ENCODE results near the gene CDR2L.
"Not testable (repeated sequence)": the region's sequence is repeated elsewhere in the genome, so short reads cannot be mapped to it uniquely, and the experiment has no call there.

The CDR2L gene

DNA sequence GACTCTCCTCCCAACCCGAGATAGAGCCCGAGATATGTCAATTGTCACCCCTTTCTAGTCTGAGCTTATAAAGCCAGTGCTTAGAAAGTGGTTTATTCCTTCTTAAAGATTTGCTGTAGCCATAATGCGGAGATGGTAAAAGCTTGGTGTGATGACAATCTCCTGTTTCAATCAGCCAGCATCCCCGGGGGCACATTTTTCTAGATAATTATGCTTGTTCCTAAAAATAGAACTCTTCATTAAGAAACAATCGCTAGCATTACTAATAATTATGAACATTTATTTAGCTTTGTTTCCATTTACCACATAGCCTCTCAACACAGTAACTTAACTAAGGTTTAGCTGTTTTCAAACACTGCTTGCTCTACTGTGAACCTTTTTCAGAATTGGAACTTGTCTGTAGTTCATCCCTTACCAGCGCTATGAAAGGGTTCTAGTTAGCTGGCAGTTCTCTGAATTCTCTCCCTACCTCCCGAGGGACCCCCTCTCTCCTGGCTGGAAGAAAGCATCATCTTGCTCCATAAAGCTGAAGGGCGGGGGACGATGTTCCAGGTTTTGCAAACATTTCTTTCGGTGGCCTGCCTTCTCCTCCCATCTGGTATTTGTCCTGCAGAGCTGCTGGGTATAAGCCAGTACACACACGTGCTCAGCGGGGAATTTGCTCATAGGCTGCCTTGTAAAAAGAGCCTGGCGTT is 24.1 kb downstream of the CDR2L start:
- DNase-seq = peak; percentile 67 to 76

DNA sequence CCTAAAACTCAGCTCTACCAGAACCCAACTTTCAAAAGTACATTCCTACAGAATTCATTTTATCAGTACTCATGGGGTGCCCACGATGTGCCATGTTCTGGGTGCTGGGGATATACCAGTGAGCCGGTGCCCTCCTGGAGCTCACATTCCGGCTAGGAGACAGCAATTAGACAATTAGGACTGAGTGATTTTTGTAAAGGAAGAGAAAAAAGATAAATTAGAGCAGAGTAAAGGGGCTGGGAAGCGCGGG is 24.6 kb downstream of the CDR2L start:
- no peak for DNase-seq

DNA sequence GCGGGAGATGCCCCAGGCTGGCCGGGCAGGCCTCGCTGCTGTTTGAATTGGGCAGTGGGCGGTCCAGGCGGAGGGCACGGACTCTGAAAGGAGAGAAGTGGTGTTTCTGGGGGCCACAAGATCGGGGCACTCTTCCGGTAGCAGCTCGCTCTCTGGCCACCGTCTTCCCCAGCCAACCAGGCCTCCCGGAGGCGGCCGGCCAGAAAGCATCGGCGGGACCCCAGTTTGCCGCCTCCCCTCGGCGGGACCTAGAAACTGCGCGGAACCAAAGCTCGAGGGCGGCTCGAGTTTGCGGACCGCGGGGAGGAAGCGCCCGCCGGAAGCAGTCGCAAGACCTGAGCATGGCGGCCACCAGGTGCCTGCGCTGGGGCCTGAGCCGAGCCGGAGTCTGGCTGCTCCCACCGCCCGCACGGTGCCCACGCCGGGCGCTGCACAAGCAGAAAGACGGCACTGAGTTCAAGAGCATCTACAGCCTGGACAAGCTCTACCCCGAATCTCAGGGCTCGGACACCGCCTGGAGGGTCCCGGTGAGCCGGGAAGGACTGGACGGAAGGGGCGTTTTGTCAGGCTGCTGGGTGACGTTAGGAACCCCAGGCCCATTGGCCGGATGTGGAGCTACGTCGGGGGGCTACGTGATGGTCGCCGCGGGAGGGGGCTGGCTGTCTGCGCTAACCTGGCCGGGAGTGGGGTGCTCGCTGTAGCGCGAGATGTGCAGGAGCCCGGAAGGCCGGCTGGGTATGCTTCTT is 25.1 kb downstream of the CDR2L start, which contains the start of gene MRPL58:
Gene MRPL58 (plus strand): TSS at position 325 of the 746 bp plus-strand sequence. CDS start 17 bp downstream, at position 342.
- peak; percentile 97 to 98 for DNase-seq

DNA sequence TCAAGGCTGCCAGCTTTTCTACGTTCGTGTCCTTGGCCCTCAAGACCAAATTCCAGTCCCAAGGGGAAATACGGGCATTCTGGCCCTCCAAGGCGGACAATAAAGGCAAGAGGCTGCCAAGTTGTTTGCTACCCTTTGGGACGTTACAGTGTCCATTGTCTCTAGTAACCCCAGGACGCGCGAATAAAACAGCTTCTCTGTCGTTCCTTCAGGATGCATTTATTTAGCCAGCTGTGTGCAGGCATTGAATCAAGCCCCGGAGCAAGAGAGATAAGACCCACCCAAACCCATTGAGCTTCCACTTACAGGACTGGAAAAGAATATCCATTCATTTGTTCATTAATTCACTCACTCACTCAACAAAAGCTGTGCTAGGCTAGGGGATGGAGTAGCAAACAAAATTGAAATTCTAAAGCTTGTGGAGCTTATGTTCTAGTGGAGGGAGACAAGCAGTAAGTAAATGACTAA is 25.7 kb downstream of the CDR2L start:
- DNase-seq = no peak

DNA sequence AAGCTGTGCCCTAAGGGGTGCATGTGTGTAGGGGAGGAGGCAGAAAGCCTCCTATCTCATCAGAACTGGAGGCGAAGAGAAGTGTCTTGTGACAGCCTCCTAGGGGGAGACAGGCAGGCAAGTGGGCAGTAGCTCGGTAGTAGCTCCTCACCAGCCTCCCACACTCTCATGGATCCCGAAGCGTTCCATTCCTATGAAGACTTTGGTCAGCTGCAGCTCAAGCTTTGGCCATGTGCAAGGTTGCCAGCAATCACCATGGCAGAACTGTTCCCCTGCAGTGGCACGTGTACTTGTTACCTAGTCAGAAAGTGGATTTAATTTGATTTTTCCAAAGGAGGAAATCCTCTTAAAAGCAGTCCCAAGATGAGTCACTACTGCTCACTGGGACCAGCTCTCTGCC is 31.7 kb downstream of the CDR2L start:
- DNase-seq = no peak

DNA sequence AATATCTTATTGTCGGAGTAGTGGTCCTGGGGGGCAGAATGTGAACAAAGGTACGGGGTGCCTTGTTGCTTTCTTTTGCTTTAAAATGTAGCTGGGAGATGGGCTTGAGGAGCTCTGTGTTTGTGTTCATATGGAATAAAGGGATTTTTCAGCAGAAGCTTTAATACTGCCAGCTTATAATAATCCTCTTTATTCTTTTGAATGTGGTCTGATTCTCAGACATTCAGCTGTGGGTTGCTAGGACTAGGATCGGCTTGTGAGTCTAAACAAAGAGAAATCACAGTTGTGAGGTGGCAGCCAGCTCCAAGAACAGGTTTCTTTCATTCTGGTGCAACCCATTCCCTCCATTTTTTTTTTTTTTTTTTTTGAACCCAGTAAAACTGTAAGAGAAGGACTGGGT is 32.3 kb downstream of the CDR2L start:
- DNase-seq = no peak

DNA sequence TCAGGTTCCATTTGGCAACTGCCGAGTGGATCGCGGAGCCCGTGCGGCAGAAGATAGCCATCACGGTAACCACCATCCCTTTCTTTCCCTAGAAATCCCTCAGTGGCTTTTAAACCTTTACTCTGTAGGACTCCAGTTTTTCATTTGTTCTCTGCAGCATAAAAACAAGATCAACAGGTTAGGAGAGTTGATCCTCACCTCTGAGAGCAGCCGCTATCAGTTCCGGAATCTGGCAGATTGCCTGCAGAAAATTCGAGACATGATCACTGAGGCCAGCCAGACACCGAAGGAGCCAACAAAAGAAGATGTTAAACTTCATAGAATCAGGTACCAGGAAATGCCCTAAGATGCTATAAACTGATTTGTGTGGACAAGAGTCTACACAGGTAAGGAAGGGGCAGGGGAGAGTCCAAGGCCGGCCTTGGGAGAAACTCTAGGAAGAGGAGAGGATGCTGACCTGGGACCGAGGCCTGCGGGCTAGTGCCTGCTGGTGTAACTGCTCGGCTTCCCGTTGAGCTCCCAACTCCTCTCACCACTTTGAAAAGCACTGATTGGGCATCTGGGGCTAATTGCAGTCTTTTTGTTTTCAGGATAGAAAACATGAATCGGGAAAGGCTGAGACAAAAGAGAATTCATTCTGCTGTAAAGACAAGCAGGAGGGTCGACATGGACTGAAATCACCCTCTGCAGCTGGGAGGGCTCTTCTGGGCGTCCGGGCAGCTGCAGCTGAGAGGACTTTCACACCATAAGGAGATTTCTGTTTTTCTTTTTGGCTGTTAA is 33.1 kb downstream of the CDR2L start:
- DNase-seq = no peak

DNA sequence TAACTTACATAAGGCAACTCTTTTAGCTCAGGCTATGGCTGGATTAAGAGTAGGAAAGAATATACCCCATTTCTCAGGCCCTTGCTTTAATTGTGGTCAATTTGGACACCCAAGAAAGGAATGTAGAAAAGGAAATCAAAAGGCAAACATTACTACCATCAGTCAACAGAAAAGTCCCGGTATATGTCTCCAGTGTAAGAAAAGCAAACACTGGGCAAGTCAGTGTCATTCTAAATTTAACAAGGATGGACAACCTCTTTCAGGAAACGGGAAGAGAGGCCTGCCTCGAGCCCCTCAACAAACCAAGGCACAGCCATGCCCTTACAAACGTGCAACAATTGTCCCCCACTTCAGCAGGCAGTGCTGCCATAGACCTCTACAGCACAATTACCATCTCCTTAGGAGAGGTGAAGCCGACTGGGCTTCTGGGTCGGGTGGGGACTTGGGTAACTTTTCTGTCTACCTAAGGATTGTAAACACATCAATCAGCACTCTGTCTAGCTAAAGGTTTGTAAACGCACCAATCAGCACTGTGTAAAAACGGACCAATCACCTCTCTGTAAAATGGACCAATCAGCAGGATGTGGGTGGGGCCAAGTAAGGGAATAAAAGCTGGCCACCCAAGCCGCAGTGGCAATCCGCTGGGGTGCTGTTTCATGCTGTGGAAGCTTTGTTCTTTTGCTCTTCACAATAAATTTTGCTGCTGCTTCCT is 37.4 kb downstream of the CDR2L start:
- no peak for DNase-seq

DNA sequence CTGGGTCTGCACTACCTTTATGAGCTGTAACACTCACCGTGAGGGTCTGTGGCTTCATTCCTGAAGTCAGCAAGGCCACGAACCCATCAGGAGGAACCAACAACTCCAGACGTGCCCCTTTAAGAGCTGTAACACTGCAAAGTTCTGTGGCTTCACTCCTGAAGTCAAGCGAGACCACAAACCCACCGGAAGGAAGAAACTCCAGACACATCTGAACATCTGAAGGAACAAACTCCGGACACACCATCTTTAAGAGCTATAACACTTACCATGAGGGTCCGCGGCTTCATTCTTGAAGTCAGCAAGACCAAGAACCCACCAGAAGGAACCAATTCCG is 37.9 kb downstream of the CDR2L start:
- not testable (repeated sequence) for DNase-seq

DNA sequence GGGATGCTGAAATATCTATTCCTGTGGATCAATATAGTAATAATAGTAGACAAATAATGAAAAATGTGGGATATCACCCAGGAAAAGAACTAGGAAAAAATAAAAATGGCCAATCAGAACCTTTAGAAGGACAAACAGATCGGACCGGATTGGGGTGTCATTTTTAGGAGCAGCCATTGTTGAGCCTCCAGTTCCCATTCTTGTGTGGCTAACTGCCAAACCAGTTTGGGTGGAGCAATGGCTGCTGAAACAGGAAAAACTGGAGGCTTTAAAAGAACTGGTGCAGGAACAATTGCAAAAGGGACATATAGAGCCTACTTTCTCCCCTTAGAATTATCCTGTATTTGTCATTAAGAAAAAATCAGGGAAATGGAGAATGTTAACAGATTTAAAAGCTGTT is 39.2 kb downstream of the CDR2L start:
- not testable (repeated sequence) for DNase-seq

DNA sequence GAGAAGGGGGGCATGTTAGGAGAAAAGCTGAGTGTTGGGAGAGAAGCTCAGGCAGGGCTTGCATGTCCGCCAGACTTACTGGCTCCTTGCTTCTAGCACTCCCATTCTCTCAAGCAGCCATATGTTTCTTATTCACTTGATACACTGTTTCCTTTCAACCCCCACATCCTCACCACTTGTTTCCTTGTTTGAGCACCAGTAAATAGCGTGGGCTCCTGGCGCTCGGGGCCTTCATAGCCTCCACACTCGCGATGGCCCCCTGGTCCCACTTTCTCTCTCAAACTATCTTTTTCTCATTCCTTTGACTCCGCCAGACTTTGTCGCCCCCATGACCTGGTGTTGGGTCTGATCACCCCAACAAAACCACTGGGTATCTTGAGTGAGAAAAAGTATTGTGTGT is 42.7 kb downstream of the CDR2L start:
- peak in 1 of 2 experiments; percentile 45 for DNase-seq

DNA sequence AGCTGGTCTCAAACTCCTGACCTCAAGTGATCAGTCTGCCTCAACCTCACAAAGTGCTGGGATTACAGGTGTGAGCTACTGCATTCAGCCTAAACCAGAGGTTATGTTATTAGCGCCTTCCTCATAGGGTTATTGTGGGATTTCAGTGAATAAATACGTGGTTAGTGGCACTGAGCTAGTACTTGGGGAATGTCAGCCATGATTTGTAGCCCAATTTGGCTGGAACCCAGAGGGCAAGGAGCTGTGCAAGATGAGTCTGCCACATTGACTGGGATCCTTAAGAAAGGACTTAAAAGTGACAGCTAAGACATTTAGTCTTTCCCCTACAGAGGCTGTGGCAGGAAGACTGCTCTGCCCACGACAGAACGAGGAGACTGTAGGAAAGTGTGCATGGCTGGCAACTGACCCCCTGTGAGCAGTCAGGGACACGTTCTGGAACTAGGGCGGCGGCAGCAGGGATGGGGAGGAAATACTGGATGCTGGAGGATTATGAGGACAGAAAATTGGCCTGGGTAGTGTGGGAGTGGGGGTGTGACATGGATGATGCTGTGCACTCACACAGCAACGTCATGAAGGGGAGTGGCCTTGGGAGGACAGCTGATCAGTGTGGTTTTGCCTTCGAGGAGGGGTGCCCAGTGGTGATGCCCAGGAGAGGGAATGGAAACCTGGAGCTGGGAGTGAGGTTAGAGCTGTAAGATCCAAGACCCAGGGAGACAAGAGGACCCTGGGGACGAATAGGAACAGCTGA is 44.7 kb downstream of the CDR2L start:
- DNase-seq = peak; percentile 91 to 95

DNA sequence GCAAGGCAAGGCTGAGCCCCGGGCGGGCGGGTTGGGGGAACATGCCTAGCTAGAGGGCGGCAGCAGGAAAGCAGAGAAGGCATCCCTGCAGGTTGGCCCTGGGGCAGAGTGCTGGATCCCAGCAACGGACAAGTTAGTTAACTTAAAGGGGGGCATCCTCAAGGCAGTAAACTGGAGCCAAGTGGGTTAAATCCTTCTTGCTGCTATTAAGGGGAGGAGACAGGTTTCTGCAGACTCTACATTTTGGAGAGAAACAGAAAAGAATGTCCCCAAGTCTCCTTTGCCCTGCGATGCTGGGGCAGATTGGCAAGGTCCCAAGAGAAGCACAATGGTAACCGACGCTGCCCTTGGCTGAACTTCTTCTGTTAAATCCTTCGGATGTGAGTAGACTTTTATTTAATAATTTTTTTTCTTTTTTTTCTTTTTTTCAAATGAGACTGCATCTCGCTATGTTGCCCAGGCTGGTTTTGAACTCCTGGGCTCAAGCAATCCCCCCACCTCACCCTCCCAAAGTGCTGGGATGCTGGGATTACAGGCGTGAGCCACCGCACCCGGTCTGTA is 45.4 kb downstream of the CDR2L start:
- DNase-seq = peak in 1 of 2 experiments; percentile 60

DNA sequence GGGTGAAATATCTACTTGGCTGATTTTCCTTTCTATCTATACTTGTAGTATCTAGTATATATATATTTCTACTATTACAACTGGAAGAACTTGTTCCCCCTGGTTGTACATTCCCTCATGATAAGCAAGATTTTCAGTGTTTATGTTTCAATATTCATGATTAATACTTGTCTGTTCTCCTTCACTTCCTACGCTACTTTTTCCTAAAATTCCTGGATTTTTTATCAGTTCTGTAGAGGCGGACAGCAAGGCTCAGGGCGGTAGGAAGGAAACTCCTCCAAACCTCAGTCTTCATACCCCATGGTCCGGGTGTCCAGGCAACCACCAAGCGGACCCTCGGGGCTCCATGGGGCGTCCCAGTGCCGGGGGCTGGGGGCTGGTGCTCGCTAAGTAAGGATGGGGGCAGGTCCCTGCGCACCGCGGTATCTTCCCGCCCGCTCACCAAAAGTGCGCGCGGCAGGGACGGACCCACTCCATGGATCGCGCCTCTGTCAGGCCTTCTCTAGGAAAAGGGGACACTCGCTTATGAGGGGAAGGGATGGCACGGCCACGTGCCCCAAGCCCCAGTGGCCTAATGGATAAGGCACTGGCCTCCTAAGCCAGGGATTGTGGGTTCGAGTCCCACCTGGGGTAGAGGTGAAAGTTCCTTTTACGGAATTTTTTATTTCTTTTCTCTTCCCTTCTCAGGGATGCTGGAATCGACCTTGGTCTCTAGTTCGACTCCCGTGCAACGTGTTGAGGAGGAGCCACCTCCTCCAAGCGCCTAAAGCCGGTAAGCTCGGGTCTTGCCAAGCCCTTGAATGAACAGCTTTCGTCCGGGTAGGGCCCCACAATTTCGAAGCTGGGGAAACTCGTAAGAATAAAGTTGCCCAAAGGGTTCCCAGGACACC is 46.2 kb downstream of the CDR2L start:
- DNase-seq = peak; percentile 99 to 100

DNA sequence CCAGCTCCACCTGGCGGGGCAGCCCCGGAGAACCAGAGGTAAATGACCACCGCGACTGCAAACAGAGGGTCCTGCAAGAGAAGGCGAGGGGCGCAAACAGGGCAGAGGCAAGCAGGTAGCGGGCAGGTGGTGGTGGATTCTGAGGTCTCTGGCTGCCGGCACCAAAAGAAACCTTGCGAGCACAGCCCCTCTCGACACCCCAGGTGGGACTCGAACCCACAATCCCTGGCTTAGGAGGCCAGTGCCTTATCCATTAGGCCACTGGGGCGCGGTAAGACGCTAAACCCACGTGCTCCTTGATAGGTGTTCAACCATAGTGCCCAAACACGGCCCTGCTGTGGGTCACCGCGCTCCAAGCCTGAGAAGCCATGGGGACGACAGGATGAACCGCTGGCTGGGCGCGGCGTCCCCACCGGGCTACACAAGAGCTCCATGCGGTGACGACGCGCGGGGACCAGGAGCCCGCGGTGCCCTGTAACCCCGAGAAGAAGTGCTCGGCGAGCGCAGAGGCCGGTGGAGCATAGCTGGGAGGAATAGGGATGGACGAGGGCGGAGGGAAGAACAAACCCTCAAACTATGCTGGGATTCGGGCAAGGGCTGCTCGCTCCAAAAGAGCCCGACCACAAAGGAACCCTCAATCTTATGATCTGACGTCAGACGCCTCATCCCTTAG is 46.9 kb downstream of the CDR2L start:
- DNase-seq = peak; percentile 99

DNA sequence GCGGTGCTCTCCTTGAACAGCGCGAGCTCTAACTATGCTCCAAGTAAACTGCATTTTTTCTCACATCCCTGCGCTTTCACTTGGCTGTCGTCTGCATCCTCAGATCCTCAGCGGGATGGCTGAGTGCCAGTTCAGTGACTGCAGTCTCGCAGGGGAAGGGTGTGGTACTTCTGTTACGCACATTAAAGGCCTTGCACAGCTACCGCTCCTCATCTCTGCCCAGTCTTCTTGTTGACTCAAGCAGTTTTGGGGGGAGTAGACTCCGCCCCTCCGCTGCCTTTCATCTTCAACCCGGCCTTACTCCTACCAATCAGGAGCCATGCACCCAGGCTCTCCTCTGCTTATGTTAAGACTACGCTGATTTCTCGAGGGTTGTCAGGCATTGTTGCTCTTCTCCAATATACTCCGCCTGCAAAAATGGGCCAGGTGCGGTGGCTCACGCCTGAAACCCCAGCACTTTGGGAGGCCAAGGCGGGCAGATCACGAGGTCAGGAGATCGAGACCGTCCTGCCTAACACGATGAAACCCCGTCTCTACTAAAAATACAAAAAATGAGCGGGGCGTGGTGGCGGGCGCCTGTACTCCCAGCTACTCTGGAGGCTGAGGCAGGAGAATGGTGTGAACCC is 49.3 kb downstream of the CDR2L start:
- no peak for DNase-seq

DNA sequence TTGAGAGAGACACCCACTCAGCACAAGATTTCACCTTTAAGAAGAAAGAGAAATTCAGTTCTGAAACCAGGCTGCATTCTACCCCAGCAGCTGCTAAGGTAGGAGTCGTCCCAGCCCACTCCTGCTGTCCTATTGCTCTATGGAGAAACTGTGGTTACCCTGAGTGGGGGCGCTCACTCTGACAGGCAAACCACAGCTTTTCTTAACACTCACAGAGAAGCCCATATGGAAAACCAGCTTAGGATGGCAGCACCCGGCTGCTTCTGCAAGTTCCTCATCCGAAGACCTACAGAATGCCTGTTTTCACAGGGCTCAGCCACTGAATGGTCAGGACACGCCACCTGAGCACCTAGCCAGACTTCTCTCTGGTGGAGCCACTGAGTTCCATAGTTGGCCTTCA is 51.8 kb downstream of the CDR2L start:
- no peak for DNase-seq

DNA sequence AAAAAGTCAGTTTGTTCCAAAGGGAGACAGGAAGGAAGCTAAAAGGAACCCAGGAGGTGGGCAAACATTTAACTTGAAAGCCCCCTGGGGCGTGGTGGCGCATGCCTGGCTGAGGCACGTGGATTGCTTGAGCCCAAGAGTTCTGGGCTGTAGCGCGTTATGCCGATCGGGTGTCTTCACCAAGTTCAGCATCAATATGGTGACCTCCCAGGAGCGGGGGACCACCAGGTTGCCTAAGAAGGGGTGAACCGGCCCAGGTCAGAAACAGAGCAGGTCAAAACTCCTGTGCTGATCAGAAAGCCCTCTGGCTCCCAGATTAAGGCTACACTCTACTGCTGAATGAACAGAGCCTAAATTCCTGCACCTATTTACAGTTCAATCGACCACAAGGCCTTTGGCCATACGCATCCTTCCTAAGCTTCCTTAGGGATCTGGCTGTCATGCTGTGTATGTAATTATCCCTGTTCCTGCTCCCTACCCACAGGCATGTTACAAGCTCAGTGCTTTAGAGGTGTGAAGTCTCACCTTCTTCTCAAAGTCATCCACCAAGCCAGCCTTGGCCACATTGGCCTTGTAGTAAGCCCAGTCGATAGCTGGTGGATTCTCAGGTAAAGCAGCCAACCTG is 54.3 kb downstream of the CDR2L start:
- DNase-seq = no peak

DNA sequence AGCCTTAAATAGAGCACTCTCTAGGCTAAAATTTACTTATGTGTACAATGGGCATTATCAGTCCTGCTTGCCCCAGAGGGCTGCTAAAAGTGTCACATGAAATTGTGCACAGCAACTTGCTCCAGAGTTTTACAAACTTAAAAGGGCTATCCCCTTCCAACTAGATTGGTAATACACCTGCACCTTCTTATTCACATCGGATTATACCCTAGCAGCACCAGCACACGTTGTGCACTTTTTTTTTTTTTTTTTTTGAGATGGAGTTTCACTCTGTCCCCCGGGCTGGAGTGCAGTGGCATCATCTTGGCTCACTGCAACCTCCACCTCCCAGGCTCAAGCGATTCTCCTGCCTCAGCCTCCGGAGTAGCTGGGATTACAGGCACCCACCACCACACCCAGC is 56.4 kb downstream of the CDR2L start:
- DNase-seq = not testable (repeated sequence)

DNA sequence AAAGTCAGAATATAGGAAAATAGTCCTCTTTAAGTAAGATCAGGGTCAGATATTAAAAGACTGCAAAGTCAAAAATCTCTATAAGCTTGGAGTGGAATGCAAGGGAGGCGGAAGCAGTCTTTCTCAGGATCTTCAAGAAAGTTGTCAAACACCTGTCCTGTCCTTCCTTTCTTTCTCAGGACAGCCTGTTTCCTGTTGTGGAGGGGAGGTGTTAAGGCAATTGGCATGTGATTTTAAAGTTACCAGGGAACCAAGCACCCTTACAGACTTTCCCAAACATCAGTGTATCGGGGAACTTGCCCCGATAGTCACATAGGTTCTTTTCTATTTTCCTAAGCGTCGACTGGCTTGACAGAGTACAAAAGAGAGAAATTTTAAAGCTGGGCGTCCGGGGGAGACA is 57.3 kb downstream of the CDR2L start:
- DNase-seq = no peak
